ENCODE data around the gene MATCAP1. TPM values are rescaled to one million over a fixed set of nuclear protein-coding genes. Genes with fewer than 3 reads are reported as not detected.
A peak's percentile ranks its signal among the peaks of the same experiment; 100 is the strongest.

The MATCAP1 gene
- total RNA-seq, 1 experiment from 2014 or later: 22.2 TPM

GRCh38 chr16:67173323-67173722 lies 10.4 kb downstream of the MATCAP1 start:
- ChIA-PET CTCF (interaction anchor here (0.7 to 1.1 kb wide), 5 partner anchors 12 to 219 kb away, joined by 3 to 5 read pairs (median 3); no protein-coding TSS in a partner anchor), POLR2A (interaction anchor here (0.8 kb wide), 1 partner anchor 13 kb away, joined by 3 read pairs; no protein-coding TSS in a partner anchor)
- Mint-ChIP-seq H3K36me3 (ENCODE audit: insufficient read depth, unreplicated experiment) (peaks cover 38% of the 10 kb centered on the region), H3K4me1 (ENCODE audit: low read depth, unreplicated experiment) (peaks cover 40% of the 10 kb centered on the region), H3K27me3 (ENCODE audit: insufficient read depth, unreplicated experiment) (no peaks in the 10 kb centered on the region), H3K4me3 (ENCODE audit: unreplicated experiment) (peak overlapping the region; percentile 78), H3K27ac (ENCODE audit: unreplicated experiment) (peak overlapping the region; percentile 53), H3K9me3 (ENCODE audit: unreplicated experiment) (no peaks in the 10 kb centered on the region)
- no peak for TF ChIP-seq CTCF (IDR thresholded peaks at IDR 0.05; ENCODE audit: insufficient read depth in 1 of 2, low read depth in 1 of 2, low read length in 1 of 2, severe bottlenecking in 1 of 2, unreplicated experiment in 1 of 2)
- no TSS peak for BruUV-seq (replicated peaks)
- Histone ChIP-seq H3K36me3 (ENCODE audit: control insufficient read depth, insufficient read depth, low read length) (no peaks in the 10 kb centered on the region), H3K27me3 (replicated peaks; ENCODE audit: control insufficient read depth, insufficient read depth, low read length) (no peaks in the 10 kb centered on the region), H3K9me3 (no peaks in the 10 kb centered on the region), H3K4me1 (peaks cover 38% of the 10 kb centered on the region), H3K4me3 (ENCODE audit: low read depth, low read length) (peak overlapping the region; percentile 41)
- intact Hi-C loops (cut with micrococcal nuclease; ENCODE audit: unreplicated experiment): no loop called here
- no peak for DNase-seq

DNA sequence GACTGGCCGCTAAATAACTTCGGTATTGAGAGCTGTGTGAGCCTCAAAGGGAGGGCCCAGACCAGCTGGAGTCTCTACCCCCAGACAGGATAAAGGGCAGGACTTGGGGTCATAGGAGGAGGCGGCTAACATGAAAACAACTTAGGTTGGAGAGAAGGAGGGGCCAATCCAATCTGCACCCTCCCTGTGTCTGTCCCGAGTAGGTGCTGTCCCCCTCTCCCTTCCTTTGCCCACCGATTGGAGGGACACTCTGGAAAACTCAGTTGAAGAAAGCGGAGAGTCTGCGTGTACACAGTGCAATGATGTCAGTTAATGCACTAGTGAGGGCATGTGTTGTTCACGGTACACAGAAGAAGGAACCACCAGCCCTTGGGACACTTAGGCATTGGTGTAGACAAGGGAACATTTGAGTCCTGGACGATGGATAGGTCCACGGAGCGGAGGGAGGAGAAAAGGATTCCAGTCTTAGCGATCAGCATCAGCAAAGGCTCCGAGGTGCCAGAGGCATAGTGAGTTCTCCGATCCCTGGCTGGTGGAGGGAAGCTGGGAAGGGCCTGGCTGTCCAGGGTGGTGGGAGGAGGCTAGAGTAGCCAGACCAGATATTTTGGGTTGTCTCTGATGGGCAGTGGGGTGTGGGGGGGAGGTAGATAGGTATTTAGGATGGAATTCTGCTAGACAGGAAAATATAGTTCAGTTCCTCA lies 12.7 kb downstream of the MATCAP1 start:
- Histone ChIP-seq H3K27me3 (replicated peaks; ENCODE audit: control insufficient read depth, insufficient read depth, low read length) (no peaks in the 10 kb centered on the region), H3K4me3 (ENCODE audit: low read depth, low read length) (peak overlapping the region; percentile 49), H3K4me1 (peaks cover 33% of the 10 kb centered on the region), H3K9me3 (no peaks in the 10 kb centered on the region), H3K36me3 (ENCODE audit: control insufficient read depth, insufficient read depth, low read length) (no peaks in the 10 kb centered on the region)
- TF ChIP-seq CTCF (IDR thresholded peaks at IDR 0.05; ENCODE audit: insufficient read depth in 1 of 2, low read depth in 1 of 2, low read length in 1 of 2, severe bottlenecking in 1 of 2, unreplicated experiment in 1 of 2): no peak
- H3K36me3 Mint-ChIP-seq (ENCODE audit: insufficient read depth, unreplicated experiment): peaks cover 28% of the 10 kb centered on the region
- H3K4me1 Mint-ChIP-seq (ENCODE audit: low read depth, unreplicated experiment): peaks cover 31% of the 10 kb centered on the region
- peak overlapping the region; percentile 86 for H3K27ac Mint-ChIP-seq (ENCODE audit: unreplicated experiment)
- peak overlapping the region; percentile 70 for H3K4me3 Mint-ChIP-seq (ENCODE audit: unreplicated experiment)
- intact Hi-C loops (cut with micrococcal nuclease; ENCODE audit: unreplicated experiment): loop anchor here (1.0 kb wide), 3 partner anchors 7 to 12 kb away; partner anchors contain the start of gene MATCAP1
- no peaks in the 10 kb centered on the region for H3K9me3 Mint-ChIP-seq (ENCODE audit: unreplicated experiment)
- no peak for DNase-seq
- ChIA-PET CTCF (interaction anchor here (0.9 to 3.0 kb wide), 11 partner anchors 8 to 276 kb away, joined by 3 to 43 read pairs (median 4); partner anchors contain the start of genes FBXL8 and TRADD), POLR2A (interaction anchor here (0.6 to 1.5 kb wide), 7 partner anchors 11 to 153 kb away, joined by 3 to 13 read pairs (median 8); partner anchors contain the start of genes FBXL8, MATCAP1, TMEM208 and TRADD)
- BruUV-seq (replicated peaks): TSS peak; percentile 53
- H3K27me3 Mint-ChIP-seq (ENCODE audit: insufficient read depth, unreplicated experiment): no peaks in the 10 kb centered on the region

DNA sequence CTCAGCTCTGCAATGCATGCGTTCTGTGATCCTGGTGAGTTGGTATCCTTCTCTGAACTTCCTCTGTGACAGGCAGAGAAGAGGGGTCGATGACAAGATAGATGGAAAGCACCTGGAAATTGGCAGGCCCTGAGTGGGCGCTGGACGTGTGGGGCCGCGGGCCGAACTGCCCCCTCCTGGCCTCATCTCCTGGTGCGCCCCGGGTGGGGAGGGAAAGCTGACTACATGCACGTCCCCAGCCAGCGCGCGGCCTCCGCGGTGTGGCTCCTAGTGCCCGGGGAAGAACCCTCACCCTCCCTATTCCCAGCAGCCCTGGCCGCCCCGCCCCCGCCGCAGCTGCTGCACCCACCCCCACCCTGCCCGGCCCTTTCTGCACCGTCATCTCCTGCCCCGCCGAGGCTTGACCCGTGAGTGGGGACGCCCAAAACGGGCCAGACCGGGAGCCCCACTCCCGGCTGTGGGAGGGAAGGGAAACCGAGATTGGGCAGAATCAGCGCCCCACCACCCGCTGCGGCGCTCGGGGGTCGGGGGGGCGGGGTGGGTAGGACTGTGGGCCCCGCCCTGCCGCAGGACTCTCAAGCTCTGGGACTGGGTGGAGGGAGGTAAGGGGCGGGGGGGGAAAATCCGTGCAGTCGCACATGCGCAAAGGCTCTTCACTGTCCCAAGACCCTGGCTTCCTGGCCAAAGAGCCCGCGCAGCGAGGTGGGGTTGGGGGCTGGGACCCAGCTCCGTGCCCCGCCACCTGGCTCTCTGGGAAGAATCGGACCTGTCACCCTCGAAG lies 13.4 kb downstream of the MATCAP1 start, which contains the start of gene NOL3:
TSS of gene NOL3 (plus strand) at position 371 of the 781 bp plus-strand sequence.
- no peaks in the 10 kb centered on the region for H3K36me3 ChIP-seq (ENCODE audit: control insufficient read depth, insufficient read depth, low read length)
- POLR2A ChIA-PET: interaction anchor here (0.6 to 1.5 kb wide), 8 partner anchors 9 to 152 kb away, joined by 3 to 13 read pairs (median 6); partner anchors contain the start of genes FBXL8, MATCAP1, TMEM208 and TRADD
- peaks cover 31% of the 10 kb centered on the region for H3K4me1 Mint-ChIP-seq (ENCODE audit: low read depth, unreplicated experiment)
- peaks cover 33% of the 10 kb centered on the region for H3K4me1 ChIP-seq
- intact Hi-C loops (cut with micrococcal nuclease; ENCODE audit: unreplicated experiment): loop anchor here (1.0 kb wide), 3 partner anchors 8 to 13 kb away; partner anchors contain the start of gene MATCAP1
- peaks cover 23% of the 10 kb centered on the region for H3K36me3 Mint-ChIP-seq (ENCODE audit: insufficient read depth, unreplicated experiment)
- H3K9me3 Mint-ChIP-seq (ENCODE audit: unreplicated experiment): no peaks in the 10 kb centered on the region
- no TSS peak for BruUV-seq (replicated peaks)
- H3K27me3 ChIP-seq (replicated peaks; ENCODE audit: control insufficient read depth, insufficient read depth, low read length): no peaks in the 10 kb centered on the region
- DNase-seq: peak; percentile 91 to 94
- H3K4me3 Mint-ChIP-seq (ENCODE audit: unreplicated experiment): peak within 1 kb of the TSS; percentile 70
- no peaks in the 10 kb centered on the region for H3K9me3 ChIP-seq
- no peaks in the 10 kb centered on the region for H3K27me3 Mint-ChIP-seq (ENCODE audit: insufficient read depth, unreplicated experiment)
- H3K4me3 ChIP-seq (ENCODE audit: low read depth, low read length): peak within 1 kb of the TSS; percentile 49
- CTCF ChIA-PET: interaction anchor here (0.5 to 3.0 kb wide), 18 partner anchors 8 to 1018 kb away, joined by 3 to 43 read pairs (median 4); partner anchors contain the start of genes ELMO3, FBXL8 and TRADD
- peak within 1 kb of the TSS; percentile 86 for H3K27ac Mint-ChIP-seq (ENCODE audit: unreplicated experiment)
- TF ChIP-seq CTCF (IDR thresholded peaks at IDR 0.05; ENCODE audit: insufficient read depth in 1 of 2, low read depth in 1 of 2, low read length in 1 of 2, severe bottlenecking in 1 of 2, unreplicated experiment in 1 of 2): peak in 1 of 2 experiments; percentile 34

Measured in Caco-2 (cell line).